ENCODE measurements around the gene MEMO1. TPM values are rescaled to one million over a fixed set of nuclear protein-coding genes. Genes with fewer than 3 reads are reported as not detected.
A peak's percentile ranks its signal among the peaks of the same experiment; 100 is the strongest.
"Not testable (repeated sequence)": the region's sequence is repeated elsewhere in the genome, so short reads cannot be mapped to it uniquely, and the experiment has no call there.

The MEMO1 gene
- total and polyA plus RNA-seq, 2 donors: 39.9 to 62.0 TPM

DNA sequence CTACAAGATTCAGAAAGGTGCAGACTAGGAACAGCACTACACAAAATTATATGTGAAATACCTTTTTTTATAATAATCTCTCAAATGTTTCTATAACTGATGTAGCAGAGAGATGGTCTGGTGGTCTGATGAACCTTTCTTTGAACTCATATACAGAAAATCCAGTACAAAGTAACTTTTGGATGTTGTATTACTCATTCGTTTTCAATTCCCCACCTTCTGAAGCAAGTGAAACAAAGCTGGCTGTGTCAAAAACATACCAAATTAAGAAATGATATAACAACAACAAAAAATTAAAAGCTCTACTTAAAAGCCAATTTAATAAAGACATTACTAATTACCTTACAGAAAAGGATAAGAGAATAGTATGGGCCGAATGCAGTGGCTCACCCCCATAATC lies 38.7 kb downstream of the MEMO1 start:
- DNase-seq (ENCODE audit: low read depth in 6 of 9, low spot score in 9 of 9): no peak
- Histone ChIP-seq H3K27me3 (ENCODE audit: control insufficient read depth in 2 of 2, insufficient read depth in 1 of 2, low read length in 1 of 2) (no peaks in the 10 kb centered on the region), H3K4me3 (ENCODE audit: low read length in 2 of 2) (no peak overlapping the region), H3K27ac (ENCODE audit: low read depth in 1 of 2, low read length in 1 of 2) (no peak overlapping the region), H3K4me1 (ENCODE audit: control insufficient read depth in 2 of 2, insufficient read depth in 2 of 2, low read length in 2 of 2) (no peaks in the 10 kb centered on the region), H3K9me3 (ENCODE audit: control insufficient read depth in 2 of 2, insufficient read depth in 1 of 2, low read length in 1 of 2) (no peaks in the 10 kb centered on the region), H3K36me3 (ENCODE audit: control insufficient read depth in 2 of 2, insufficient read depth in 2 of 2, low read length in 1 of 2) (peaks cover 0 to 3% of the 10 kb centered on the region in 2 donors)
- 95% methylated on average over 2 of the region's 2 CpGs for WGBS

DNA sequence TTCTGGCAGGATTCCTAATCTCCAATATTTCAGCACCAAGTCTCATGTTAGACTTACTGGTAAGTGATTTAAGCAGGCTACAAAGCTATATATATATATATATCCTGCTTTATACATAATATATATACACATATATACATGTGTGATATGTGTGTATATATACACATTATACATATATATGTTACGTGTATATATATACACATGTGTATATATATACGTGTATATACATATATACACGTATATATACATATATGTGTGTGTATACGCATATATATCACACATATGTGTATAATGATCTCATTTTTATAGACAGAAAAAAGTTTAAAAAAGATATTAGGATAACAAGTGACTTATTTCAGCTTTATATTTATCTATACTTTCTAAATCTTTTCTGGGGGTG lies 41.6 kb downstream of the MEMO1 start:
- no peaks in the 10 kb centered on the region for H3K4me1 ChIP-seq (ENCODE audit: control insufficient read depth in 2 of 2, insufficient read depth in 2 of 2, low read length in 2 of 2)
- 97% methylated on average over 4 of the region's 4 CpGs for WGBS

DNA sequence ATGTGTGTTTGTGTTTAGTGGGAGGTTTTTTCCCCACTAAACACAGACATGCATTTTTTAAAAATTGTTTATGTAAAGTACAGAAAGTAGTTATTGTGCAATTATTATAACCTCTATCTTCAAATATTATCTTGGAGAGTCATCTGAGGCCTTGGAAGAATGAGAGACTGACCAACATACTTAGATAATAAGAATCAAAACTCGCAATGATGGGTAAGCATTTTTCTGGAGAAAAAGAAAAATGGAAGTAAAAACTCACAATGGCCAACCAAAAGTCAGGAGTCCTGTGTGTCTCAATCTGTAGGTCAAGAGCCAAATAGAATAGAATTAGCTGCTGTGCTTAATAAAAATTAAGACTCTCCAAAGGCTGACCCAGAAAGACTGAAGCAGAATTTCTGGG lies 43.0 kb downstream of the MEMO1 start:
- Histone ChIP-seq H3K9me3 (ENCODE audit: control insufficient read depth in 2 of 2, insufficient read depth in 1 of 2, low read length in 1 of 2) (no peaks in the 10 kb centered on the region), H3K36me3 (ENCODE audit: control insufficient read depth in 2 of 2, insufficient read depth in 2 of 2, low read length in 1 of 2) (peaks cover 0 to 3% of the 10 kb centered on the region in 2 donors), H3K27me3 (ENCODE audit: control insufficient read depth in 2 of 2, insufficient read depth in 1 of 2, low read length in 1 of 2) (no peaks in the 10 kb centered on the region), H3K4me1 (ENCODE audit: control insufficient read depth in 2 of 2, insufficient read depth in 2 of 2, low read length in 2 of 2) (peaks cover 0 to 2% of the 10 kb centered on the region in 2 donors), H3K4me3 (ENCODE audit: low read length in 2 of 2) (no peak overlapping the region), H3K27ac (ENCODE audit: low read depth in 1 of 2, low read length in 1 of 2) (no peak overlapping the region)
- WGBS: 97% methylated on average over 1 of the region's 1 CpG
- DNase-seq (ENCODE audit: low read depth in 6 of 9, low spot score in 9 of 9): no peak

More for the DNA sequence above, 41.6 kb downstream of the MEMO1 start:
- Histone ChIP-seq H3K27me3 (ENCODE audit: control insufficient read depth in 2 of 2, insufficient read depth in 1 of 2, low read length in 1 of 2) (no peaks in the 10 kb centered on the region), H3K27ac (ENCODE audit: low read depth in 1 of 2, low read length in 1 of 2) (no peak overlapping the region), H3K9me3 (ENCODE audit: control insufficient read depth in 2 of 2, insufficient read depth in 1 of 2, low read length in 1 of 2) (no peaks in the 10 kb centered on the region), H3K4me3 (ENCODE audit: low read length in 2 of 2) (no peak overlapping the region), H3K36me3 (ENCODE audit: control insufficient read depth in 2 of 2, insufficient read depth in 2 of 2, low read length in 1 of 2) (peaks cover 0 to 3% of the 10 kb centered on the region in 2 donors)
- no peak for DNase-seq (ENCODE audit: low read depth in 6 of 9, low spot score in 9 of 9)

GRCh38 chr2:31966402-31966801 lies 44.4 kb downstream of the MEMO1 start:
- not testable (repeated sequence) for H3K9me3 ChIP-seq (ENCODE audit: control insufficient read depth in 2 of 2, insufficient read depth in 1 of 2, low read length in 1 of 2); DNase-seq (ENCODE audit: low read depth in 6 of 9, low spot score in 9 of 9); H3K27ac ChIP-seq (ENCODE audit: low read depth in 1 of 2, low read length in 1 of 2); H3K4me3 ChIP-seq (ENCODE audit: low read length in 2 of 2); H3K36me3 ChIP-seq (ENCODE audit: control insufficient read depth in 2 of 2, insufficient read depth in 2 of 2, low read length in 1 of 2); H3K4me1 ChIP-seq (ENCODE audit: control insufficient read depth in 2 of 2, insufficient read depth in 2 of 2, low read length in 2 of 2); H3K27me3 ChIP-seq (ENCODE audit: control insufficient read depth in 2 of 2, insufficient read depth in 1 of 2, low read length in 1 of 2)
- 99% methylated on average over 6 of the region's 6 CpGs for WGBS

GRCh38 chr2:31965094-31965493 lies 45.7 kb downstream of the MEMO1 start:
- 97% methylated on average over 5 of the region's 5 CpGs for WGBS
- no peak overlapping the region for H3K4me3 ChIP-seq (ENCODE audit: low read length in 2 of 2)
- H3K4me1 ChIP-seq (ENCODE audit: control insufficient read depth in 2 of 2, insufficient read depth in 2 of 2, low read length in 2 of 2): peaks cover 0 to 8% of the 10 kb centered on the region in 2 donors
- H3K27me3 ChIP-seq (ENCODE audit: control insufficient read depth in 2 of 2, insufficient read depth in 1 of 2, low read length in 1 of 2): no peaks in the 10 kb centered on the region
- no peaks in the 10 kb centered on the region for H3K36me3 ChIP-seq (ENCODE audit: control insufficient read depth in 2 of 2, insufficient read depth in 2 of 2, low read length in 1 of 2)
- no peak for DNase-seq (ENCODE audit: low read depth in 6 of 9, low spot score in 9 of 9)
- no peak overlapping the region for H3K27ac ChIP-seq (ENCODE audit: low read depth in 1 of 2, low read length in 1 of 2)
- no peaks in the 10 kb centered on the region for H3K9me3 ChIP-seq (ENCODE audit: control insufficient read depth in 2 of 2, insufficient read depth in 1 of 2, low read length in 1 of 2)

DNA sequence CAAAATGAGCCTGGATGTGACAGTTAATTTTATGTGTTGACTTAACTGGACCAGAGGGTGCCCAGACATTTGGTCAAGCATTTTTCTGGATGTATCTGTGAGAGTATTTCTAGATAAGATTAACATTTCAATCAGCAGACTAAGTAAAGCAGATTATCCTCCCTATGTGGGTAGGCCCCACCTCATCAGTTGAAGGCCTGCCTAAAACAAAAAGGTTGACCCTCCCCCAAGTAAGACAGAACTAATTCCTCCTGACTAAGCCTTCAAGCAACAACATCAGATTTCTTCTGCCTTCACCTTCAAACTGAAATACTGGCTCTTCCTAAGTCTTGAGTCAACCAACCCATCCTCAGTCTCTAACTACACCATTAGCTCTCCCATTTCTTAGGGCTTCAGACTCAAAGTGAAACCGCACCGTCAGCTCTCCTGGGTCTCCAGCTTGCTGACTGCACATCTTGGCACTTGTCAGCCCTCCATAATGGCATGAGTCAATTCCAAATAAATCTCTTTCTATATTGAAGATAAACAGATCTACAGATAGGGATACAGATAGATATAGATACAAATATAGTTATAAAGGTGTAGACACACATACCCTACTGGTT lies 47.9 kb downstream of the MEMO1 start:
- peak in 1 of 9 donors; percentile 5 for DNase-seq (ENCODE audit: low read depth in 6 of 9, low spot score in 9 of 9)
- Histone ChIP-seq H3K27me3 (ENCODE audit: control insufficient read depth in 2 of 2, insufficient read depth in 1 of 2, low read length in 1 of 2) (no peaks in the 10 kb centered on the region), H3K9me3 (ENCODE audit: control insufficient read depth in 2 of 2, insufficient read depth in 1 of 2, low read length in 1 of 2) (no peaks in the 10 kb centered on the region), H3K4me1 (ENCODE audit: control insufficient read depth in 2 of 2, insufficient read depth in 2 of 2, low read length in 2 of 2) (peaks cover 0 to 8% of the 10 kb centered on the region in 2 donors), H3K4me3 (ENCODE audit: low read length in 2 of 2) (no peak overlapping the region), H3K27ac (ENCODE audit: low read depth in 1 of 2, low read length in 1 of 2) (no peak overlapping the region), H3K36me3 (ENCODE audit: control insufficient read depth in 2 of 2, insufficient read depth in 2 of 2, low read length in 1 of 2) (no peaks in the 10 kb centered on the region)
- 98% methylated on average over 2 of the region's 2 CpGs for WGBS

DNA sequence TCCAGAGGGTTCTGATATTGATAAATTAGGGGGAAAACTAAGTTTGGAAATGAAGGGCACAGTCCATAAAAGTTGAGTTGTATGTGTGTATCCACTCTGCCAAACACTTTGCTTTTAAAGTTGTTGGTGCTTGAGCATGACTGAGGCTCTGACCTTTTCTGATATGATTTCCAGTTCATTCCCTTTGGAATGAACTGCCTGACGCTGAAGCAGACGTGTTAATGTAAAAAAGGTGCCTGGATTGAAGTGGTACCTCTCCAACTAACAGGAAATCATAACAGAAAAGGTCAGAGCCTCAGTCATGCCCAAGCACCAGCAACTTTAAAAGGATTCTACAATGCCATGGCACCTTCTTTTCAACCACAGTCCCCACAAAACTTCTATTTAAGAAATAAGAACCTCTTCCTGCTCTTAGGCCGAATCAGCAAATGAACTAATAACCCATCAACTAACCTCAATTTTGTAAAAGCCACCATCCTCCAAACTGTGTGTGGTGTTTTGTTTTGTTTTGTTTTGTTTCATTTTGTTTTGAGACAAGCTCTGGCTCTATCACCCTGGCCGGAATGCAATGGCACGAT lies 52.6 kb downstream of the MEMO1 start:
- Histone ChIP-seq H3K36me3 (ENCODE audit: control insufficient read depth in 2 of 2, insufficient read depth in 2 of 2, low read length in 1 of 2) (no peaks in the 10 kb centered on the region), H3K27ac (ENCODE audit: low read depth in 1 of 2, low read length in 1 of 2) (no peak overlapping the region), H3K4me1 (ENCODE audit: control insufficient read depth in 2 of 2, insufficient read depth in 2 of 2, low read length in 2 of 2) (peaks cover 0 to 8% of the 10 kb centered on the region in 2 donors), H3K4me3 (ENCODE audit: low read length in 2 of 2) (no peak overlapping the region), H3K9me3 (ENCODE audit: control insufficient read depth in 2 of 2, insufficient read depth in 1 of 2, low read length in 1 of 2) (no peaks in the 10 kb centered on the region), H3K27me3 (ENCODE audit: control insufficient read depth in 2 of 2, insufficient read depth in 1 of 2, low read length in 1 of 2) (no peaks in the 10 kb centered on the region)
- DNase-seq (ENCODE audit: low read depth in 6 of 9, low spot score in 9 of 9): no peak
- whole genome bisulfite sequencing: 82% methylated on average over 5 of the region's 5 CpGs

DNA sequence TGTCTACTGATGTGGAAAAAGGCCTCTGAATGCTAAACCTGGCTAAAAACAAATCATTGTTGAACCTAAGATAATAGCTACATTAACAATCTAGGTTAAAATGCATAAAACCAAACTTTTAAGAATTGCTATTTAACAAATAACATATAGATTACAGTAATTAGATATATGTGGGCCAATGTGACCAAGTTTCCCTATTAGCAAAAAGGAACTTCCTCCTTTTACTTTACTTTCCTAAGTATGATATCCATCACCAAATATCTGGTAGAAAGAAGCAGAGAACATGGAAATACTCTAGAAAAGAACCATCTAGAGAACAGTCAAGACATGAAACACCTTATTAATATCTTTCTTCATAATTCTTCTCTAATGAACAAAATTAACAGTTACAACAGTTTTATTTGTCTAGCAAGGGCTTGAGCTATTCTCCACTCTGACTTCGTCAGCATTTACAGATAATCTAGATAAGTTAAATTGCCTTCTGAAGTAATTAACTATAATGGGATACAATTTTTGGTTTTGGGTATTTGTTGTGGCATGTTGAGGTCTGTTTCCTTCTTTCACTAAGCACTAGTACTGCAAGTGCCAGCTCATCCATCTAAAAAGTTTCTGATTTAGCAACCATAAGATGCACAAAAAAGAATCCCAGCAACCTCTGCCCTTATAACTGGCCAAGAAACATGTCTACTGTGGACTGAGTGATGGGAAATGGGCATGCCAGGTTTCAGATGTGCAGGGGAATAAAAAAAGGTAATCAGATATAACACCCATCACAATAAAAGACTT lies 53.3 kb downstream of the MEMO1 start:
- no peaks in the 10 kb centered on the region for H3K36me3 ChIP-seq (ENCODE audit: control insufficient read depth in 2 of 2, insufficient read depth in 2 of 2, low read length in 1 of 2)
- H3K27ac ChIP-seq (ENCODE audit: low read depth in 1 of 2, low read length in 1 of 2): no peak overlapping the region
- H3K4me3 ChIP-seq (ENCODE audit: low read length in 2 of 2): no peak overlapping the region
- no peaks in the 10 kb centered on the region for H3K9me3 ChIP-seq (ENCODE audit: control insufficient read depth in 2 of 2, insufficient read depth in 1 of 2, low read length in 1 of 2)
- WGBS: 92% methylated on average over 1 of the region's 1 CpG
- no peak for DNase-seq (ENCODE audit: low read depth in 6 of 9, low spot score in 9 of 9)
- peaks cover 0 to 3% of the 10 kb centered on the region in 2 donors for H3K4me1 ChIP-seq (ENCODE audit: control insufficient read depth in 2 of 2, insufficient read depth in 2 of 2, low read length in 2 of 2)
- no peaks in the 10 kb centered on the region for H3K27me3 ChIP-seq (ENCODE audit: control insufficient read depth in 2 of 2, insufficient read depth in 1 of 2, low read length in 1 of 2)

- H3K27ac ChIP-seq (ENCODE audit: low read depth in 1 of 2, low read length in 1 of 2); H3K4me1 ChIP-seq (ENCODE audit: control insufficient read depth in 2 of 2, insufficient read depth in 2 of 2, low read length in 2 of 2); H3K27me3 ChIP-seq (ENCODE audit: control insufficient read depth in 2 of 2, insufficient read depth in 1 of 2, low read length in 1 of 2); H3K4me3 ChIP-seq (ENCODE audit: low read length in 2 of 2); H3K9me3 ChIP-seq (ENCODE audit: control insufficient read depth in 2 of 2, insufficient read depth in 1 of 2, low read length in 1 of 2); DNase-seq (ENCODE audit: low read depth in 6 of 9, low spot score in 9 of 9); H3K36me3 ChIP-seq (ENCODE audit: control insufficient read depth in 2 of 2, insufficient read depth in 2 of 2, low read length in 1 of 2): not testable (repeated sequence)
- 83% methylated on average over 8 of the region's 8 CpGs for WGBS
Observed at GRCh38 chr2:31956934-31957333, 53.9 kb downstream of the MEMO1 start.
